RWPE1 (cell line): ENCODE measurements around the gene FAM110D.
A peak's percentile ranks its signal among the peaks of the same experiment; 100 is the strongest.

ENCODE experiments used
- CTCF ChIA-PET: fragments of 350-600 bp; sonication (Branson Sonifier 250); formaldehyde crosslinking; extraction: SDS; loops from one replicate; lab custom pipeline; 2021; lab: Yijun Ruan, JAX
- POLR2A ChIA-PET: fragments of 400-600 bp; formaldehyde crosslinking; extraction: SDS; loops from one replicate; lab custom pipeline; 2020; ENCODE audit warnings: antibody characterized with exemption; ENCODE audit not compliant: low non-redundant PET; lab: Yijun Ruan, JAX
- DNase-seq: peaks from one replicate; pipeline ENCODE4 v3.0.0; 2012; ENCODE audit warnings: low spot score
- H3K27ac ChIP-seq: fragments of 450-650 bp; 2 replicates; pipeline ENCODE4 v1.5.1; 2017
- TF ChIP-seq, protein P1 (sequence below): fragments of 450-650 bp; conservative IDR thresholded peaks from 2 replicates; pipeline ENCODE4 v1.5.1; 2017; ENCODE audit warnings: low read depth, mild to moderate bottlenecking

The FAM110D gene

DNA sequence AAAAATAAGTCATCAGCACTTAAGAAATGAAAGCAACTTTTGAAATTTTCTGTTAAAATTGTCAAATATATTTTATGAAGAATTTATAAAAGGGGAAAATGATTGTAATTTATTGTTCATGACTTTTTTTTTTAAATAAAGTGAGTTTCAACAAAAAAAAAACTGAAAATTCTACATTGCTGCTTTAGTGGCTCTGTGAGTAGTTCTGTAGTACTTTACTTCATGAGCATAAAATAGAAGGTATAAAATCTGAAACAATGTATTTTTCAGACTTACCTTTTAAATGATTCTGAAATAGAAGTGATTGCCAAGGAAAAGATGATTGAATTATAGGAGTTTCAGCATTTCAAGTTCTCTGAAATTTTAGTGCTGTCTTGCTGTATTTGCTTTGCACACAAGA lies 33.5 kb upstream of the FAM110D start:
- no peak overlapping the region for H3K27ac ChIP-seq
- TF ChIP-seq, protein P1, sequence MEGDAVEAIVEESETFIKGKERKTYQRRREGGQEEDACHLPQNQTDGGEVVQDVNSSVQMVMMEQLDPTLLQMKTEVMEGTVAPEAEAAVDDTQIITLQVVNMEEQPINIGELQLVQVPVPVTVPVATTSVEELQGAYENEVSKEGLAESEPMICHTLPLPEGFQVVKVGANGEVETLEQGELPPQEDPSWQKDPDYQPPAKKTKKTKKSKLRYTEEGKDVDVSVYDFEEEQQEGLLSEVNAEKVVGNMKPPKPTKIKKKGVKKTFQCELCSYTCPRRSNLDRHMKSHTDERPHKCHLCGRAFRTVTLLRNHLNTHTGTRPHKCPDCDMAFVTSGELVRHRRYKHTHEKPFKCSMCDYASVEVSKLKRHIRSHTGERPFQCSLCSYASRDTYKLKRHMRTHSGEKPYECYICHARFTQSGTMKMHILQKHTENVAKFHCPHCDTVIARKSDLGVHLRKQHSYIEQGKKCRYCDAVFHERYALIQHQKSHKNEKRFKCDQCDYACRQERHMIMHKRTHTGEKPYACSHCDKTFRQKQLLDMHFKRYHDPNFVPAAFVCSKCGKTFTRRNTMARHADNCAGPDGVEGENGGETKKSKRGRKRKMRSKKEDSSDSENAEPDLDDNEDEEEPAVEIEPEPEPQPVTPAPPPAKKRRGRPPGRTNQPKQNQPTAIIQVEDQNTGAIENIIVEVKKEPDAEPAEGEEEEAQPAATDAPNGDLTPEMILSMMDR: no peak
- POLR2A ChIA-PET: no interaction called here
- DNase-seq: no peak
- CTCF ChIA-PET: interaction anchor here (0.7 kb wide), 1 partner anchor 20 kb away, joined by 3 read pairs; no protein-coding TSS in a partner anchor

DNA sequence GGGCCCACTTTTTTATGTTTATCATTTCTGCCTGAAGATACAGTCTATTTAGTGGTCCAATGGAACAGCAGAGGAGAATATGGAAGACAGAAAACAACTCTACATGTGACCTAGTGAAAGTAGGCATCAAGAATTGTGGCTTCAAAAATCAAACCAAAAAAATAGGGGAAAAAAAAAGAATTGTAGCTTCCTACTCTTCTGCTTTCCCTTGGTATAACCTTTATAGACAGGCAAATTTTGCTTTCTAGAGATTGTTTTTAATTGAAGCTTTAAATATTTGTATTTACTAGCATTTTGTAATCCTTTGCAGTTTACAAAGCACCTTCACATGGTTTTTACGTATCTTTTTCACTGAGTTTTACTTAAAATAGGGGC lies 32.9 kb upstream of the FAM110D start:
- ChIA-PET CTCF (interaction anchor here (0.7 to 1.0 kb wide), 3 partner anchors 19 to 196 kb away, joined by 3 to 4 read pairs (median 3); no protein-coding TSS in a partner anchor), POLR2A (no interaction called here)
- H3K27ac ChIP-seq: no peak overlapping the region
- DNase-seq: no peak
- TF ChIP-seq, protein P1: no peak

DNA sequence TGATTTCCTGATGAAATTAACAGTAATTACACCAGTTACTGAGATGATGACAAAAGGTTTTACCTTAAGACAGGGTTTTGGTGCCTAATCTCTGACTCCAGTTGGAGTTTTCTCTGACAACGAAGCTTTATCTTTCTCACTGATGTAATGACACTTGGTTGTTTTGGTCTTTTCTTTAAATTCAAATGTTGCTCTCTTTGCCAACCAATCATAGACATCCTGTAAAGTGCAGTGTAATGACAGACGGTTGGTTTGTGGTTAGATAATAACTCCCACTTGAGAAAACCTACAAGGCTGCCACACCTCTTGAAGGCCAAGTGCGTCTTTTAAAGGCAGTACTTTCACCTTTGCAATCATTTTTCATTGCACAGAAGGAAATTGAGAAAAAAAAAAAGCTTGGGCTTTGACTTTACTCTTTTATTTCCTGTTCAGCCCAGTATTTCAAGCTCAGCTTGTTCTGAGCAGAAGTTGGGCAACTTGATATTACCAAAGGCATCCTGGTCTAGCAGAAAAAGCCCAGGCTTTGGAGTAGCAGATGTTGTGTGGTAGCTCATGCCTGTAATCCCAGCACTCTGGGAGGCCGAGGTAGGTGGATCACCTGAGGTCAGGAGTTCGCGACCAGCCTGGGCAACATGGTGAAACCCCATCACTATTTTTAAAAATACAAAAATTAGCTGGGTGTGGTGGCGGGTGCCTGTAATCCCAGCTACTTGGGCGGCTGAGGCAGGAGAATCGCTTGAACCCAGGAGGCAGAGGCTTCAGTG lies 32.4 kb upstream of the FAM110D start:
- peak overlapping the region; percentile 82 for H3K27ac ChIP-seq
- ChIA-PET CTCF (interaction anchor here (0.7 to 1.3 kb wide), 4 partner anchors 22 to 948 kb away, joined by 3 to 4 read pairs (median 4); no protein-coding TSS in a partner anchor), POLR2A (interaction anchor here (0.6 to 0.8 kb wide), 2 partner anchors 15 to 108 kb away, joined by 3 to 6 read pairs; partner anchors contain the start of genes CEP85 and PDIK1L)
- peak; percentile 33 for DNase-seq
- TF ChIP-seq, protein P1: no peak

DNA sequence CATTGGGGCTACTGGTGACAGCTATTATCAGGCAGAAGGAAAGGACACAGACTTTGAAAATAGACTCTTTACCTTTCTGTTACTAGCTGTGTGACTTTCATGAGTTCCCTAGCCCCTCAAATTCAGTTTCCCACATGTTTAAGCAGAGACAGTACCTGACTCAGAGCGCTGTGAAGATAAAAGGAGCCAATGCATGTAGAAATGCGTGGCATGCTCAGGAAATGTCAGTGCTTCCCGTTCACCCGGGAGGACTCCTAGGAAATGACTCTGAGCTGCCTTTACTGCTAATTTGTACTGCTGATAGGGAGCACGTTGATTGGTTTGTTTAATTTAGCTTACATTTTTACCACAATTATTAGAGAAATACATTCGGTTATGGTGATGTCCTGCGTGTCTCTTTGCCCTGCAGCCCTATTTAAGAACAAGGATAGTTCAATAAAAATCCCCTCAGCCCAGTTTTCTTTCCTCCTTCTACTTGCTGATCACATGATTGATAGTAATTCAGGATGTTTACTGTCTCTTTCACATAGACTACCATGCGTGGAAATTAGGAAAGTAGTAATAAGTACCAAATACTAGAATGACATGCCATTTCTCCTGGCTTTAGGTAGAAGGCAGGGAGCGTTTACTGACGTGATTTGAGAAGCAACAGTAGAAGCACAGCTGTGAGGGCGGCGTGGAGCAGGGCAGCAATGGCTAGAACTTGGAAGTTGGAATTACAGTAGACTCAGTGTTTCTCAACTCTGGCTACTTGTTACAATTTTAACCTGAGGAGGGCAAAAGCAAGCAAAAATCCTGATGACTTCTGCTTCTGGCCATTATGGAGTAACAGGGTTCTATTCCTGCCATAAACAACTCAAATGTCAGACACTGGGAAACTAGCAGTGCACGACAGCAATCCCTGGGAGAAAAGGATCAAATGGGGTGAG lies 31.4 kb upstream of the FAM110D start:
- ChIA-PET POLR2A (interaction anchor here (0.6 kb wide), 1 partner anchor 107 kb away, joined by 3 read pairs; the partner anchor contains the start of gene CEP85), CTCF (interaction anchor here (1.3 kb wide), 1 partner anchor 23 kb away, joined by 4 read pairs; no protein-coding TSS in a partner anchor)
- DNase-seq: no peak
- TF ChIP-seq, protein P1: no peak
- H3K27ac ChIP-seq: peak overlapping the region; percentile 82

DNA sequence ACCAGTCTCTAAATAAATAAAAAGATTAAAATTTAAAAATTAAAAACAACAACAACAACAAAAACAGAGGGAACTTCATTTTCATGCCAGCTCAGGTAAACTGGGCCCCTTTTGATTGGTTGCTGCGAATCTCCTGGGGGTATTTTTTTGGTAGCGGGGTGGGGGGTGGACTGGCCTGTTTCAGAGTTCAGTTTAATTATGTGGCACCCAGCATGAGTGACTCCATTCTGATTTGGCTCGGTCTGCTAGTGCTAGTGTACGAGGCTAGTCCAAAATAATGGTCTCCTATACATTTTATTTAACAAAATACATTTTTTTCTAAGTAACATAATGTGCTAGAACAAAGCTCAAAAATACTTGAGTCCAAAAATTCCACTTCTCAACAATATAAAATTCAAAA lies 29.1 kb upstream of the FAM110D start:
- H3K27ac ChIP-seq: no peak overlapping the region
- ChIA-PET CTCF (interaction anchor here (0.6 to 1.5 kb wide), 2 partner anchors 15 to 287 kb away, joined by 4 to 5 read pairs; no protein-coding TSS in a partner anchor), POLR2A (no interaction called here)
- TF ChIP-seq, protein P1: no peak
- DNase-seq: no peak

DNA sequence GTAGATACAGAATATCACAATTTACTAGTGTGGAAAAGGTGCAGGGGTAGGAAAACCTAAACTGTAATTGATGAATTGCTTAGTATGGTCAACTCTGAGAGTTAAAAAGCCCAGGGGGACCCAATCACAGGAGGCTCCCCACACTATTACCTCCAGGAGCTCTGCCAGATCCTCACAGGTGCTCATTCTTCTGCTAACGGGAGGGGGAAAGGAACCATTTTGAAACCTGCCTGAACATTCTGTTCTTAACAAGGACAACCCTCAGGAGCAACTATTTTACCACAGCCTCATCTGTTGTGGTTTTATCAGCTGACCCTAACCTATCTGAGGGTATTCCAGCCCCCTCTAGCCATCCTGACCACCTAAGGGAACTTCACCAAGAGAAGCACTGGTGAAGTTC lies 28.2 kb upstream of the FAM110D start:
- no peak overlapping the region for H3K27ac ChIP-seq
- CTCF ChIA-PET: interaction anchor here (0.5 to 1.5 kb wide), 2 partner anchors 14 to 94 kb away, joined by 3 to 5 read pairs; no protein-coding TSS in a partner anchor
- POLR2A ChIA-PET: no interaction called here
- TF ChIP-seq, protein P1: no peak
- DNase-seq: no peak
